OCI-LY1 (cell line): ENCODE measurements around the gene SYTL1.
A peak's percentile ranks its signal among the peaks of the same experiment; 100 is the strongest.

Experiments
- H2AFZ ChIP-seq: fragments of 200-600 bp; sonication (generic), shearing (Covaris generic); 2 replicates; pipeline ENCODE4 v1.6.0; 2014; ENCODE audit warnings: antibody characterized with exemption, mild to moderate bottlenecking, low read length
- H3F3A ChIP-seq: fragments of 200-600 bp; sonication (generic), shearing (Covaris generic); 2 replicates; pipeline ENCODE4 v1.6.0; 2014; ENCODE audit warnings: mild to moderate bottlenecking, antibody characterized with exemption, low read length, moderate library complexity; ENCODE audit not compliant: insufficient read depth
- H3K27ac ChIP-seq: fragments of 200-600 bp; sonication (generic); 2 replicates; pipeline ENCODE4 v1.5.1; 2014; ENCODE audit warnings: low read length, mixed run types, mild to moderate bottlenecking, low read depth; ENCODE audit not compliant: poor library complexity, severe bottlenecking
- H3K27me3 ChIP-seq: fragments of 200-600 bp; sonication (generic); 2 replicates; pipeline ENCODE4 v1.6.0; 2014; ENCODE audit warnings: antibody characterized with exemption, mild to moderate bottlenecking, low read length, moderate library complexity; ENCODE audit not compliant: insufficient read depth
- H3K36me3 ChIP-seq: fragments of 200-600 bp; sonication (generic); 2 replicates; pipeline ENCODE4 v1.6.1; 2014; ENCODE audit warnings: mild to moderate bottlenecking, antibody characterized with exemption, low read length, moderate library complexity, mixed read lengths; ENCODE audit not compliant: insufficient read depth
- H3K4me1 ChIP-seq: fragments of 200-600 bp; sonication (generic); 2 replicates; pipeline ENCODE4 v1.5.1; 2014; ENCODE audit warnings: mild to moderate bottlenecking, low read length, moderate library complexity; ENCODE audit not compliant: insufficient read depth, severe bottlenecking
- H3K4me2 ChIP-seq: fragments of 200-600 bp; sonication (generic), shearing (Covaris generic); 2 replicates; pipeline ENCODE4 v1.6.1; 2014; ENCODE audit warnings: low read length
- H3K4me3 ChIP-seq: fragments of 200-600 bp; sonication (generic); 2 replicates; pipeline ENCODE4 v1.5.1; 2014; ENCODE audit warnings: low read length, low read depth, mild to moderate bottlenecking, mixed read lengths; ENCODE audit not compliant: poor library complexity, severe bottlenecking
- H3K79me2 ChIP-seq: fragments of 200-600 bp; shearing (Covaris generic); 2 replicates; pipeline ENCODE4 v1.6.1; 2016; ENCODE audit warnings: mixed run types, low read length, mixed read lengths; ENCODE audit not compliant: insufficient read depth
- H3K9ac ChIP-seq: fragments of 200-600 bp; sonication (generic), shearing (Covaris generic); 2 replicates; pipeline ENCODE4 v1.6.1; 2014; ENCODE audit warnings: mild to moderate bottlenecking, low read length, mixed read lengths
- H3K9me2 ChIP-seq: fragments of 200-600 bp; sonication (generic), shearing (Covaris generic); 2 replicates; pipeline ENCODE4 v1.6.1; 2014; ENCODE audit warnings: low read depth, mild to moderate bottlenecking, low read length, mixed read lengths
- H3K9me3 ChIP-seq: fragments of 200-600 bp; shearing (Covaris generic); 2 replicates; pipeline ENCODE4 v1.6.1; 2014; ENCODE audit warnings: low read length, mixed read lengths
- H4K20me1 ChIP-seq: fragments of 200-600 bp; sonication (generic), shearing (Covaris generic); 2 replicates; pipeline ENCODE4 v1.6.0; 2016; ENCODE audit warnings: mild to moderate bottlenecking, low read length; ENCODE audit not compliant: insufficient read depth
- EZH2 ChIP-seq: fragments of 200-600 bp; sonication (generic), shearing (Covaris generic); IDR thresholded peaks from 2 replicates; pipeline ENCODE4 v1.8.0; 2017; ENCODE audit warnings: borderline replicate concordance, mixed run types, mild to moderate bottlenecking, antibody characterized with exemption, low read length, moderate library complexity, mixed read lengths
- TF ChIP-seq, protein P1 (sequence below): fragments of 200-600 bp; sonication (generic), shearing (Covaris generic); IDR thresholded peaks from 2 replicates; pipeline ENCODE4 v1.5.1; 2017; ENCODE audit warnings: mild to moderate bottlenecking, antibody characterized with exemption, low read length, moderate library complexity, mixed read lengths

The SYTL1 gene

DNA sequence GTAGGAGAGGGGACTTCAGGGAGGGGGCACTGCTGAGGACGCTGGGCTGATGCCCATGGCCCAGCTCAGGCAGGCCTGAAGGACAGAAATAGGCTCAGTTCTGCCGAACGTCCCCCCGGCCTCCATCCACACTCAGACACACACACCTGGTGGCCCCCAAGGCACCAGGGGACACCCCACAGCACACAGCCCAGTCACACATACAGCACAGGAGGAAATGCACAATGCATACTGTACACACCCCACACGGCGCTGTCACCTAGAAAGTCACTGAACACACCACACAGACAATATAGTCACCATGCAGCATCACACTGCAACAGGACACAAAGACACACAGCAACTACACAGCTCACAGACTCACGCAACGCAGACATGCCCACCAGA, 562 bp downstream of the SYTL1 start:
- peak overlapping the region; percentile 79 for H3K4me3 ChIP-seq
- H3K36me3 ChIP-seq: no peaks in the 10 kb centered on the region
- H3K9me3 ChIP-seq: no peaks in the 10 kb centered on the region
- peak overlapping the region; percentile 76 for H3K9ac ChIP-seq
- no peaks in the 10 kb centered on the region for H3K79me2 ChIP-seq
- H3K4me1 ChIP-seq: peaks cover 39% of the 10 kb centered on the region
- H3K4me2 ChIP-seq: peak overlapping the region; percentile 93
- no peak overlapping the region for H2AFZ ChIP-seq
- peak overlapping the region; percentile 73 for H3K27ac ChIP-seq
- H3K9me2 ChIP-seq: no peaks in the 10 kb centered on the region
- no peak for TF ChIP-seq EZH2
- TF ChIP-seq, protein P1, sequence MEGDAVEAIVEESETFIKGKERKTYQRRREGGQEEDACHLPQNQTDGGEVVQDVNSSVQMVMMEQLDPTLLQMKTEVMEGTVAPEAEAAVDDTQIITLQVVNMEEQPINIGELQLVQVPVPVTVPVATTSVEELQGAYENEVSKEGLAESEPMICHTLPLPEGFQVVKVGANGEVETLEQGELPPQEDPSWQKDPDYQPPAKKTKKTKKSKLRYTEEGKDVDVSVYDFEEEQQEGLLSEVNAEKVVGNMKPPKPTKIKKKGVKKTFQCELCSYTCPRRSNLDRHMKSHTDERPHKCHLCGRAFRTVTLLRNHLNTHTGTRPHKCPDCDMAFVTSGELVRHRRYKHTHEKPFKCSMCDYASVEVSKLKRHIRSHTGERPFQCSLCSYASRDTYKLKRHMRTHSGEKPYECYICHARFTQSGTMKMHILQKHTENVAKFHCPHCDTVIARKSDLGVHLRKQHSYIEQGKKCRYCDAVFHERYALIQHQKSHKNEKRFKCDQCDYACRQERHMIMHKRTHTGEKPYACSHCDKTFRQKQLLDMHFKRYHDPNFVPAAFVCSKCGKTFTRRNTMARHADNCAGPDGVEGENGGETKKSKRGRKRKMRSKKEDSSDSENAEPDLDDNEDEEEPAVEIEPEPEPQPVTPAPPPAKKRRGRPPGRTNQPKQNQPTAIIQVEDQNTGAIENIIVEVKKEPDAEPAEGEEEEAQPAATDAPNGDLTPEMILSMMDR: no peak
- H4K20me1 ChIP-seq: no peaks in the 10 kb centered on the region
- H3F3A ChIP-seq: no peaks in the 10 kb centered on the region
- no peaks in the 10 kb centered on the region for H3K27me3 ChIP-seq

DNA sequence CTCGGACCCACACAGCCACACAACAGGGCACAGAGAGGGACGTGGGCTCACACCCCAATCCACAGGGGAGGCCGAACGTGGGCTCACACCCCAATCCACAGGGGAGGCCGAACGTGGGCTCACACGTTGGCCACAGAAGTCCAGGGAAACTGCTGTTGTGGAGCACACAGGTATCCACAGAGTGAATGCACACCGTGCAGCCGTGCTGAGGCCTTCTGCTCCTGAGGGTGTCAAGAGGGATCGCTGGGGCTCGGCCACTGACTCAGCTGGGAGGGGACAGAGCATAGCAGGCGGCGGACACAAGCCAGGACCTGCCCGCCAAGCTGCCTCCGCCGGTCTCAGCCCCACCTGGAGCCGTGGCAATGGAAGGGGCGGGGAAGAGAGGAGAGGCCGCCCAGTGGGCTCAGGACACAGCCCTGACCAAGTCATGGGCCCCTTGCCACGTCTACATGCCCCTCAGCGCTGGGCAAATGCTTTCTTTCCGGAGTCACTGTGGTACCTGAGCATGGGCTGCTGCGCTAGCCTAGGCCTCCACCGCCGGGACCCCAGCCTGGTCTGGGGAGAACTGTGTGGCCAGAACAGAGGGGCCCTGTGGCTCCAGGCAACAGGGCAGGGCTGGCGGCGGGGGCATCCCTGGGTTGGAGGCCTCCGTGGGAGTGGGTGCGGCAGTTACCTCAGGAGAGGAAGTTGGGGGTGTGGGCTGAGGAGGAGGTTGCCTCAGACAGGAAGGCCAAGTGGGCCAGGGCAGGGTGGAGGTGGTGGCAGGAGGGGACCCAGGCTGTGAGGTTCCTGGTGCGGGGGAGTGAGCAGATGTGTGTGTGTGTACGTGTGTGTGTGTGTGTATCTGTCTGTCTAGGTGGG, 1.2 kb downstream of the SYTL1 start:
- peak overlapping the region; percentile 93 for H3K4me2 ChIP-seq
- TF ChIP-seq EZH2: no peak
- TF ChIP-seq, protein P1: no peak
- H3K9me2 ChIP-seq: no peaks in the 10 kb centered on the region
- H3K4me3 ChIP-seq: peak overlapping the region; percentile 79
- no peaks in the 10 kb centered on the region for H4K20me1 ChIP-seq
- H2AFZ ChIP-seq: no peak overlapping the region
- H3F3A ChIP-seq: no peaks in the 10 kb centered on the region
- no peaks in the 10 kb centered on the region for H3K9me3 ChIP-seq
- peak overlapping the region; percentile 73 for H3K27ac ChIP-seq
- H3K79me2 ChIP-seq: no peaks in the 10 kb centered on the region
- no peaks in the 10 kb centered on the region for H3K36me3 ChIP-seq
- H3K27me3 ChIP-seq: no peaks in the 10 kb centered on the region
- H3K9ac ChIP-seq: peak overlapping the region; percentile 76
- peaks cover 39% of the 10 kb centered on the region for H3K4me1 ChIP-seq

DNA sequence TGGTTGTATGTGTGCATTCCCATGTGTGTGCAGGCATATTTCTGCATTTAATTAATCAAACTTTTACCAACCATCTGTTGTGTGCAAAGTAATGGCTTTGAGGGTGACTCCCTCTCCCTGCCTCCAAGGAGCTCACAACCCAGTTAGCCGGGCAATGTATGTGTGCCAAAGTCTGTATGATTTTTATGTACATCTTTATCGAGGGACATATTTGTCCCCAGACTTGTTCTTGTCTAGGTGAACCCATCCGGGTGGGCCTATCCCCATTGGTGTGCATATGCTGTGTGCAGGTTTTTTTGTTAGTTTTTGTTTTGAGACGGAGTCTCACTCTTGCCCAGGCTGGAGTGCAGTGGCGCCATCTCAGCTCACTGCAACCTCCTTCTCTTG, 1.8 kb downstream of the SYTL1 start:
- H3K4me1 ChIP-seq: peaks cover 39% of the 10 kb centered on the region
- H3K9me2 ChIP-seq: no peaks in the 10 kb centered on the region
- H3K4me3 ChIP-seq: peak overlapping the region; percentile 79
- H3K27ac ChIP-seq: peak overlapping the region; percentile 73
- peak overlapping the region; percentile 93 for H3K4me2 ChIP-seq
- no peaks in the 10 kb centered on the region for H4K20me1 ChIP-seq
- no peaks in the 10 kb centered on the region for H3K79me2 ChIP-seq
- H3K27me3 ChIP-seq: no peaks in the 10 kb centered on the region
- peak overlapping the region; percentile 76; the same call in 1 of the 2 replicates for H3K9ac ChIP-seq
- H3K36me3 ChIP-seq: no peaks in the 10 kb centered on the region
- H3K9me3 ChIP-seq: no peaks in the 10 kb centered on the region
- H3F3A ChIP-seq: no peaks in the 10 kb centered on the region
- H2AFZ ChIP-seq: no peak overlapping the region
- no peak for TF ChIP-seq EZH2
- TF ChIP-seq, protein P1: no peak
